ENCODE measurements around the gene THOC3.
"Not testable (repeated sequence)": the region's sequence is repeated elsewhere in the genome, so short reads cannot be mapped to it uniquely, and the experiment has no call there.

The THOC3 gene, protein sequence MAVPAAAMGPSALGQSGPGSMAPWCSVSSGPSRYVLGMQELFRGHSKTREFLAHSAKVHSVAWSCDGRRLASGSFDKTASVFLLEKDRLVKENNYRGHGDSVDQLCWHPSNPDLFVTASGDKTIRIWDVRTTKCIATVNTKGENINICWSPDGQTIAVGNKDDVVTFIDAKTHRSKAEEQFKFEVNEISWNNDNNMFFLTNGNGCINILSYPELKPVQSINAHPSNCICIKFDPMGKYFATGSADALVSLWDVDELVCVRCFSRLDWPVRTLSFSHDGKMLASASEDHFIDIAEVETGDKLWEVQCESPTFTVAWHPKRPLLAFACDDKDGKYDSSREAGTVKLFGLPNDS

GRCh38 chr5:175967471-175968372 is at the start of gene THOC3:
TSS of gene THOC3 (minus strand) at chr5:175968315. CDS start at chr5:175968208, 107 bp downstream.
- DNase-seq: not testable (repeated sequence)

GRCh38 chr5:176017324-176017723 is 49.2 kb upstream of the THOC3 start:
- DNase-seq: not testable (repeated sequence)

GRCh38 chr5:176014360-176014759 is 46.2 kb upstream of the THOC3 start:
- not testable (repeated sequence) for DNase-seq

GRCh38 chr5:176011088-176011487 is 43.0 kb upstream of the THOC3 start:
- not testable (repeated sequence) for DNase-seq

DNA sequence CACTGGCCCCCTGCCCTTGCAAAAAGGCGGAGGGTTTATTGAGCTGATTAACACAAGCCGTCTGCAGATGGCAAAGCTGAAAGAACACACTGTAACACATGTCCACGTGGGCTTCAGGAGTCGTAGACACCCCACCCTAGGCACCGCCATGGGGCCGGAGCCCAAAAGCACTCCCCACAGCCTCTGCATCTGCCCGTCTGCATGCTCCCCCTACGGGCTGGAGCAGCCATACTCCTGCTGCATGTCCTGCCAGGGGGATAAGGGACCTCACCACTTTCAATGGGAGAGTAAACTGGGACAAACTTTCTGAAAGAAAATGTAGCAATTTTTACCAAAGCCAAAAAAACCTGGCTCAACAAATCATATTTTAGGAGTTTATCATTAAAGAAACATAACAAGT is 42.1 kb upstream of the THOC3 start:
- DNase-seq: not testable (repeated sequence)

DNA sequence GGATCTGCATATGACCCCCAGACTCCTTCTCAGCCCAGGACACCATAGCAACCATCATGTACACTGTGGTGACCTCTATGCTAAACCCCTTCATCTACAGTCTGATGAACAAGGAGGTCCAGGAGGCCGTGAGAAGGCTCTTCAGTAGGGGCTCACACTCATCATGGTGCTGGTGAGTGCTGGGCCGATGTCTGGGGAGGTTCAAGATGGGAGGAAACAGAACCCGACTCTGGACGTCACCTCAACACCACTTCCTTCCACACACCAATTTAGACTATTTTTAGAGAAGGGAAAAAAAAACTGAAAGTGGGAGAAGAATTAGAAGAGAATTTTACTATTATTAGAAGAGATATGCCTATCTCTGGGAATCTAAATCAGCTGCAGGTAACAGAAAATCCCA is 39.1 kb upstream of the THOC3 start:
- not testable (repeated sequence) for DNase-seq

GRCh38 chr5:176006819-176007218 is 38.7 kb upstream of the THOC3 start:
- not testable (repeated sequence) for DNase-seq

- not testable (repeated sequence) for DNase-seq
Observed at GRCh38 chr5:175997979-175998378, 29.9 kb upstream of the THOC3 start.

- DNase-seq: not testable (repeated sequence)
Observed at GRCh38 chr5:175997495-175997894, 29.4 kb upstream of the THOC3 start.

GRCh38 chr5:175996791-175997190 is 28.7 kb upstream of the THOC3 start:
- not testable (repeated sequence) for DNase-seq

GRCh38 chr5:175995506-175995905 is 27.4 kb upstream of the THOC3 start:
- DNase-seq: not testable (repeated sequence)

DNA sequence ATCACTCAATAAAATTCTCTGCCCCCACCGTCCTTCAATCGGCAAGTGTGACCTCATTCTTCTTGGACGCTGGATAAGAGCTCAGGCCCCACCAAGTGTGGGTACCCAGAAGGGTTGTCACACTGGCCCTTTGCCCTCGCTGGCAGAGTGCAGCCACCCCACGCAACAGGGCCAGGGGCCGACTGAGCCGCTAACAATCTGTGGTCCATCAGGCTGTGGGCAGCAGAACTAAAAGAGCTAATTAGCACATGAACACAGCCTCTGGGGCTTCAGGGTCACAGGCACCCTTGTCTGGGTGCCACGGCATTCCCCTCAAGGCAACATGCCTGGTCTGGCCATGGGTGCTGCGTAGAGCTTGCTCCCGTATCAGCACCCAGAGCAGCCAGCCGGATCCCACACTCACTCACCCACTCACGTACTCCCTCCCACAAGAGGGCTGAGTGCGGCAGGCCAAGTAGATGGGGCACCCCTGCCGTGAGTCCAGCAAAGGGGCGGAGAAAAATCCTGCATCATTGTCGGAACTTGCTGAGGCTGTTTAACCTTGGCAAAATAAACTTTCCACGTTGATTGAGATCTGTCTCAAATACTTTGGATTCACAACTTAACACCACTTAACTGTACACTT is 11.4 kb upstream of the THOC3 start:
- DNase-seq: not testable (repeated sequence)

DNA sequence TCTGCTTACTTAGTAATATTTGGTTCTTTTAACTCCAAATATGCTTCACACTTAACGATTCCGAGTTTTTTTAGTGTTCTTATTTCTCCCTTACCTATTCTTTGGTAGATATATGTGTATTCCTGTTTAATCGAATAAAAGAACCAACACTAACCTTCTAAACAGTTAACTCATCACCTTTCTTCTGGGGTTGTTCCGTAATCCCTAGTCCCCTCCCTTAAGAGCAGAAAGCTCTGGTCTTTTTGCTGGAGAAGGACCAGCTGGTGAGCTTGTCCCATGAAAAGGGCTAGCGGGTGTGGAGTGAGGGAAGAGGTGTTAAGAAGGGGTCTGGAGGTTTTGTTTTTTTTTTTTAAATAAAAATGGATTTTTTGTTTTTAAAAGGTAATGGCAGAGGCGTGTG is 266 bp upstream of the THOC3 start:
- DNase-seq: not testable (repeated sequence)

DNA sequence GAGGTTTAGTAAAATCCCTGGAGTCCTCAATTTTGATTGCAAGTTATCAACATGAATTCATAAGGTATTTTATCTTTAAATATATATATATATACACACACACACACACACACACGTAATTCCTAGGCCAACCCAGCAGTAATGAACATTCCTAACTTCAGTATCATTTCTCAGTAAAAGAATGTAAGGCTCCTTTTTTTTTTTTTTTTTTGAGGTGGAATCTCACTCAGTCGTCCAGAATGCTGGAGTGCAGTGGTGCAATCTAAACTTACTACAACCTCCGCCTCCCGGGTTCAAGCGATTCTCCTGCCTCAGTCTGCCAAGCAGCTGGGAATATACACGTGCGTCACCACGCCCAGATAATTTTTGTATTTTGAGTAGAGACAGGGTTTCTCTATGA is 5.8 kb downstream of the THOC3 start:
- not testable (repeated sequence) for DNase-seq

DNA sequence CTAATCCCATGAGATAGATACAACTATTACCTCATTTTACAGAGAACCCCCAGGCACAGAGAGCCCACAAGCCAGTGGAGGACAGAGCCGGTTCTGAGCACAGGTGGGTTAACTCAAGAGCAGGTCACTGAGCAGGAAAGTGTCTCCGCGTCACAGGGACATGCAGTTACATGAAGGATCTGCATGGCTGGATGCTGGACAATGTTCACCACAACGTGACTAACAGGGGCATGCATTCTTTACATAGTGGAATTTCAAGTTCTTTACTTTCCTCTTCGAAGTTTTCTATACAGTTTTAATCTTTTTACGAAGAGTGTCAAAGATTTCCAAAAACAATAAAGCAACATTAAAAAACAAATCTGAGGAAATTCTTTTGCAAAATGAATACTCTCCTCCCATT is 7.9 kb downstream of the THOC3 start:
- DNase-seq: not testable (repeated sequence)

GRCh38 chr5:175958515-175958914 is 9.6 kb downstream of the THOC3 start:
- DNase-seq: not testable (repeated sequence)

GRCh38 chr5:175954107-175954506 is 14.0 kb downstream of the THOC3 start:
- not testable (repeated sequence) for DNase-seq

DNA sequence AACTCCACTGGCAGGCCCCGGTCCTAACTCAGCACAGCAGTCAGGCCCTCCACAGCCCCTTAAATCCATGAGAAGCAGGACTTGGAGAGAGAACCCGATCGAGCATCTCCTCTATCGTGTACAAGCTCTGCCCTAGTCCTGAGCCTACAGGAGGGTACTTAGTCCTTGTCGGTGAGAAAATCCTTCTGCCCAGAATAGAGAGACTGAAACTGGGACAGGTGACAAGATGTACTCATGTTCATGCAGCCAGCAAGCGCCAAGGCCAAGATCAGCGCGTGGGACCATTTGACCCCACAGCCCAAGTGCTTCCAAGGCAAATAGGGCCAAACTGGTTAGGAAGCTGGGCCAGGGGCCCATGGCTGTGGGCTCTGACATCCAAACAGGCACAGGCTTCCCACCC is 15.3 kb downstream of the THOC3 start:
- DNase-seq: not testable (repeated sequence)

- not testable (repeated sequence) for DNase-seq
Observed at GRCh38 chr5:175951339-175951969, 16.7 kb downstream of the THOC3 start.

GRCh38 chr5:175948329-175949108 is 19.6 kb downstream of the THOC3 start:
- not testable (repeated sequence) for DNase-seq

DNA sequence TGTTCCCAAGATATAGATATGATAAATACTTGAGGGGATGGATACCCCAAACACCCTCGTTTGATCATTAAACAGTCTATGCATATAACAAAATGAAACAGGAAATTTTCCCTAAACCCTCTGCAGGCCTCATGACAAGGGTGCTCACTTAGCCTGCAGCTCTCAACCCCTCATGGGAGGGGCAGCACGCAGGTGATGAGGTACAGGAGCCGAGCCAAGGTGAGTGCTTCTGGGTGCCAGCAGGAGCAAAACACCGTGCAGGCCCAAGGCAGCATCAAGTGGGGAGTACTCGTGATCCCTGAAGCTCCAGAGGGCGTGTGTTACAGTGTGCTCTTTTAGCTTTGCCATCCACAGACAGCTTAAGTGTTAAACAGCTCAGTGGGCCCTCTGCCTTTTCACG is 24.9 kb downstream of the THOC3 start:
- not testable (repeated sequence) for DNase-seq

GRCh38 chr5:175940632-175941031 is 27.5 kb downstream of the THOC3 start:
- not testable (repeated sequence) for DNase-seq

Data from NCI-H2029 (cell line).